IPS-15b (cell line): ENCODE measurements around the gene FGF14.

Source experiments
- H3K27me3 ChIP-seq: one replicate; pipeline ENCODE4 v1.6.1; 2013; ENCODE audit warnings: low read length; ENCODE audit not compliant: control insufficient read depth, insufficient read depth
- H3K36me3 ChIP-seq: one replicate; pipeline ENCODE4 v1.6.1; 2013; ENCODE audit warnings: low read length; ENCODE audit not compliant: control insufficient read depth, insufficient read depth
- H3K4me1 ChIP-seq: one replicate; pipeline ENCODE4 v1.6.1; 2013; ENCODE audit warnings: mild to moderate bottlenecking, low read length; ENCODE audit not compliant: control insufficient read depth, insufficient read depth
- H3K4me3 ChIP-seq: one replicate; pipeline ENCODE4 v1.5.1; 2013; ENCODE audit warnings: low read depth, low read length
- H3K9ac ChIP-seq: one replicate; pipeline ENCODE4 v1.6.1; 2013; ENCODE audit warnings: low read depth, mild to moderate bottlenecking, low read length
- H3K9me3 ChIP-seq: one replicate; pipeline ENCODE4 v1.6.1; 2013; ENCODE audit warnings: mild to moderate bottlenecking, low read length; ENCODE audit not compliant: control insufficient read depth, insufficient read depth

FGF14 gene

GRCh38 chr13:101714195-101714594, 687.7 kb downstream of the FGF14 start:
- H3K27me3 ChIP-seq = no peaks in the 10 kb centered on the region
- H3K9me3 ChIP-seq = no peaks in the 10 kb centered on the region
- no peaks in the 10 kb centered on the region for H3K36me3 ChIP-seq
- no peaks in the 10 kb centered on the region for H3K4me1 ChIP-seq
- H3K4me3 ChIP-seq = no peak overlapping the region
- no peak overlapping the region for H3K9ac ChIP-seq

- H3K4me1 ChIP-seq = peaks cover 3% of the 10 kb centered on the region
- no peaks in the 10 kb centered on the region for H3K36me3 ChIP-seq
- H3K9me3 ChIP-seq = no peaks in the 10 kb centered on the region
- no peak overlapping the region for H3K9ac ChIP-seq
- no peak overlapping the region for H3K4me3 ChIP-seq
- H3K27me3 ChIP-seq = no peaks in the 10 kb centered on the region
Measured at GRCh38 chr13:101712026-101712348, 689.9 kb downstream of the FGF14 start.

- H3K27me3 ChIP-seq = no peaks in the 10 kb centered on the region
- no peak overlapping the region for H3K4me3 ChIP-seq
- H3K9ac ChIP-seq = no peak overlapping the region
- peaks cover 3% of the 10 kb centered on the region for H3K4me1 ChIP-seq
- no peaks in the 10 kb centered on the region for H3K9me3 ChIP-seq
- H3K36me3 ChIP-seq = no peaks in the 10 kb centered on the region
Measured at GRCh38 chr13:101711307-101712025, 690.4 kb downstream of the FGF14 start.

- H3K9me3 ChIP-seq = no peaks in the 10 kb centered on the region
- H3K36me3 ChIP-seq = no peaks in the 10 kb centered on the region
- H3K9ac ChIP-seq = no peak overlapping the region
- H3K27me3 ChIP-seq = no peaks in the 10 kb centered on the region
- H3K4me1 ChIP-seq = peaks cover 3% of the 10 kb centered on the region
- H3K4me3 ChIP-seq = no peak overlapping the region
Measured at GRCh38 chr13:101709952-101710351, 691.9 kb downstream of the FGF14 start.

- Histone ChIP-seq H3K4me1 (peaks cover 3% of the 10 kb centered on the region), H3K36me3 (no peaks in the 10 kb centered on the region), H3K4me3 (no peak overlapping the region), H3K9ac (no peak overlapping the region), H3K27me3 (no peaks in the 10 kb centered on the region), H3K9me3 (no peaks in the 10 kb centered on the region)
Measured at GRCh38 chr13:101708115-101708514, 693.7 kb downstream of the FGF14 start.

- H3K4me3 ChIP-seq = no peak overlapping the region
- H3K4me1 ChIP-seq = peaks cover 3% of the 10 kb centered on the region
- H3K36me3 ChIP-seq = no peaks in the 10 kb centered on the region
- H3K9me3 ChIP-seq = no peaks in the 10 kb centered on the region
- no peak overlapping the region for H3K9ac ChIP-seq
- no peaks in the 10 kb centered on the region for H3K27me3 ChIP-seq
Measured at GRCh38 chr13:101707659-101708058, 694.2 kb downstream of the FGF14 start.

GRCh38 chr13:101706651-101707050, 695.2 kb downstream of the FGF14 start:
- no peaks in the 10 kb centered on the region for H3K9me3 ChIP-seq
- H3K4me3 ChIP-seq = no peak overlapping the region
- H3K36me3 ChIP-seq = no peaks in the 10 kb centered on the region
- H3K4me1 ChIP-seq = peaks cover 3% of the 10 kb centered on the region
- H3K27me3 ChIP-seq = no peaks in the 10 kb centered on the region
- H3K9ac ChIP-seq = no peak overlapping the region

GRCh38 chr13:101703838-101704237, 698.0 kb downstream of the FGF14 start:
- no peak overlapping the region for H3K9ac ChIP-seq
- no peaks in the 10 kb centered on the region for H3K27me3 ChIP-seq
- H3K4me3 ChIP-seq = no peak overlapping the region
- H3K4me1 ChIP-seq = peaks cover 3% of the 10 kb centered on the region
- H3K9me3 ChIP-seq = no peaks in the 10 kb centered on the region
- no peaks in the 10 kb centered on the region for H3K36me3 ChIP-seq

GRCh38 chr13:101703081-101703480, 698.8 kb downstream of the FGF14 start:
- H3K4me3 ChIP-seq = no peak overlapping the region
- H3K4me1 ChIP-seq = no peaks in the 10 kb centered on the region
- H3K27me3 ChIP-seq = no peaks in the 10 kb centered on the region
- H3K9me3 ChIP-seq = no peaks in the 10 kb centered on the region
- H3K9ac ChIP-seq = no peak overlapping the region
- H3K36me3 ChIP-seq = no peaks in the 10 kb centered on the region

GRCh38 chr13:101700598-101700997, 701.2 kb downstream of the FGF14 start:
- Histone ChIP-seq H3K9ac (no peak overlapping the region), H3K9me3 (no peaks in the 10 kb centered on the region), H3K27me3 (no peaks in the 10 kb centered on the region), H3K36me3 (no peaks in the 10 kb centered on the region), H3K4me1 (no peaks in the 10 kb centered on the region), H3K4me3 (no peak overlapping the region)

GRCh38 chr13:101698400-101698799, 703.4 kb downstream of the FGF14 start:
- H3K9me3 ChIP-seq = no peaks in the 10 kb centered on the region
- no peak overlapping the region for H3K4me3 ChIP-seq
- H3K27me3 ChIP-seq = no peaks in the 10 kb centered on the region
- no peaks in the 10 kb centered on the region for H3K4me1 ChIP-seq
- no peak overlapping the region for H3K9ac ChIP-seq
- no peaks in the 10 kb centered on the region for H3K36me3 ChIP-seq

- no peak overlapping the region for H3K9ac ChIP-seq
- no peaks in the 10 kb centered on the region for H3K36me3 ChIP-seq
- H3K27me3 ChIP-seq = no peaks in the 10 kb centered on the region
- H3K4me1 ChIP-seq = no peaks in the 10 kb centered on the region
- H3K4me3 ChIP-seq = no peak overlapping the region
- H3K9me3 ChIP-seq = no peaks in the 10 kb centered on the region
Measured at GRCh38 chr13:101697745-101698144, 704.1 kb downstream of the FGF14 start.
